B cell (primary cell): Measurements from ENCODE around the gene GOLT1B. TPM values are rescaled to one million over a fixed set of nuclear protein-coding genes. Genes with fewer than 3 reads are reported as not detected.

Experiments
- ATAC-seq: fragments of 200-7000 bp; cut with Tn5 transposase; one replicate; pipeline ENCODE4 v1.10.0; 2021; ENCODE audit warnings: low read depth, mild to moderate bottlenecking, moderate number of reproducible peaks, moderate library complexity
- CTCF ChIA-PET: fragments of 350-600 bp; sonication (Branson Sonifier 250); formaldehyde crosslinking; loops from one replicate; lab custom pipeline; 2021; ENCODE audit warnings: antibody characterized with exemption, inconsistent platforms; lab: Charles Lee
- POLR2A ChIA-PET: fragments of 350-600 bp; sonication (Branson Sonifier 250); formaldehyde crosslinking; loops from one replicate; lab custom pipeline; 2021; ENCODE audit warnings: antibody characterized with exemption; lab: Charles Lee
- DNase-seq: peaks from one replicate; pipeline ENCODE4 v3.0.0; 2013
- H2AFZ ChIP-seq: 2 replicates; pipeline ENCODE4 v1.6.1; 2012; ENCODE audit warnings: mild to moderate bottlenecking, low read depth, low read length; ENCODE audit not compliant: insufficient read depth, poor library complexity, severe bottlenecking
- H3K27ac ChIP-seq, 2 donors: 1 replicate in 1 of 2; 2 replicates in 1 of 2; pipeline ENCODE4 v1.5.1; 2012 to 2013; ENCODE audit warnings: low read length in 2 of 2, mild to moderate bottlenecking in 2 of 2, moderate library complexity in 1 of 2
- H3K27me3 ChIP-seq, 4 experiments: fragments of 200-600 bp in 1 of 4; sonication (generic) in 1 of 4; replicated peaks in 1 of 4; 1 replicate in 2 of 4; 2 replicates in 2 of 4; pipeline versions ENCODE4 v1.6.1 to v1.7.0; 2013 to 2016; ENCODE audit warnings: low read length in 3 of 4, mild to moderate bottlenecking in 2 of 4, mixed read lengths in 1 of 4, moderate library complexity in 1 of 4; ENCODE audit not compliant: insufficient read depth in 4 of 4, control insufficient read depth in 3 of 4; ENCODE audit errors: control extremely low read depth in 1 of 4
- H3K36me3 ChIP-seq, 2 experiments: replicated peaks in 1 of 2; 1 replicate in 1 of 2; 2 replicates in 1 of 2; pipeline versions ENCODE4 v1.6.1 to v1.7.1; 2013; ENCODE audit warnings: low read length in 1 of 2; ENCODE audit not compliant: insufficient read depth in 2 of 2, control insufficient read depth in 1 of 2; ENCODE audit errors: control extremely low read depth in 1 of 2, extremely low read depth in 1 of 2
- H3K4me1 ChIP-seq, 2 donors: fragments of 200-600 bp in 1 of 2; sonication (generic) in 1 of 2; 1 replicate in 1 of 2; 2 replicates in 1 of 2; pipeline versions ENCODE4 v1.5.1 to v1.6.1; 2013 to 2017; ENCODE audit warnings: low read length in 2 of 2; ENCODE audit not compliant: control insufficient read depth in 2 of 2, insufficient read depth in 2 of 2
- H3K4me2 ChIP-seq: replicated peaks from 2 replicates; pipeline ENCODE3; 2012; ENCODE audit warnings: mild to moderate bottlenecking, low read depth, low read length; ENCODE audit not compliant: poor library complexity, severe bottlenecking
- H3K4me3 ChIP-seq, 5 experiments: fragments of 200-600 bp in 1 of 5; sonication (generic) in 1 of 5; 1 replicate in 3 of 5; 2 replicates in 2 of 5; pipeline versions ENCODE4 v1.5.1 to v1.7.0; 2011 to 2016; ENCODE audit warnings: low read length in 4 of 5, mild to moderate bottlenecking in 4 of 5, low read depth in 2 of 5, control low read depth in 1 of 5, moderate library complexity in 1 of 5; ENCODE audit not compliant: insufficient read depth in 1 of 5; ENCODE audit errors: control extremely low read depth in 1 of 5, extremely low read depth in 1 of 5
- H3K79me2 ChIP-seq: fragments of 200-600 bp; sonication (generic); one replicate; pipeline ENCODE4 v1.6.0; 2016; ENCODE audit warnings: low read length; ENCODE audit not compliant: control insufficient read depth, insufficient read depth
- H3K9ac ChIP-seq: fragments of 200-600 bp; sonication (generic); 2 replicates; pipeline ENCODE4 v1.6.1; 2017; ENCODE audit warnings: mild to moderate bottlenecking, low read length, moderate library complexity
- H3K9me3 ChIP-seq, 3 donors: one replicate each; pipeline versions ENCODE4 v1.6.1 to v1.7.1; 2013; ENCODE audit warnings: low read length in 2 of 3; ENCODE audit not compliant: control insufficient read depth in 2 of 3, insufficient read depth in 1 of 3; ENCODE audit errors: control extremely low read depth in 1 of 3
- H4K20me1 ChIP-seq: 2 replicates; pipeline ENCODE4 v1.6.0; 2012; ENCODE audit warnings: mild to moderate bottlenecking, low read length; ENCODE audit not compliant: insufficient read depth, control insufficient read depth, poor library complexity, severe bottlenecking
- H3K27ac Mint-ChIP-seq: one replicate; pipeline ENCODE4 v1.8.0; 2021; ENCODE audit warnings: mixed read lengths
- H3K27me3 Mint-ChIP-seq: one replicate; pipeline ENCODE4 v1.8.0; 2021; ENCODE audit warnings: mixed read lengths
- H3K4me1 Mint-ChIP-seq: one replicate; pipeline ENCODE4 v1.8.0; 2021; ENCODE audit warnings: mixed read lengths
- H3K4me3 Mint-ChIP-seq: one replicate; pipeline ENCODE4 v1.8.0; 2021; ENCODE audit warnings: mixed read lengths
- H3K9me3 Mint-ChIP-seq: one replicate; pipeline ENCODE4 v1.8.0; 2022; ENCODE audit warnings: mixed read lengths; ENCODE audit not compliant: insufficient read depth
- EZH2 ChIP-seq: IDR thresholded peaks from 2 replicates; pipeline ENCODE4 v1.6.1; 2012; ENCODE audit warnings: borderline replicate concordance, low read depth, mild to moderate bottlenecking, moderate library complexity, low read length; ENCODE audit not compliant: insufficient read depth, poor library complexity, severe bottlenecking
- WGBS: methylation state at CpG from one replicate; pipeline ENCODE4 v1.1.5; 2013; ENCODE audit warnings: missing lambda C conversion rate; ENCODE audit not compliant: insufficient coverage; 5-methylcytosine and 5-hydroxymethylcytosine counted together
- intact Hi-C: fragments of 100-400 bp; cut with micrococcal nuclease; formaldehyde crosslinking; loops from one replicate; pipeline ENCODE4 v1.10.0; 2022
- polyA plus RNA-seq: library from polyadenylated mRNA; depleted of rRNA; stranded (reverse); fragments of >200 nt; gene quantifications from 2 replicates; pipeline ENCODE4 v1.2.3, GENCODE V29; 2012
- total RNA-seq, 2 donors: library from RNA; stranded (reverse); fragments of 120-200 nt in 1 of 2; gene quantifications; 1 replicate in 1 of 2; 2 replicates in 1 of 2; pipeline versions ENCODE4 v1.2.3 to v1.2.4, GENCODE V29; 2013 to 2022
- TF ChIP-seq, protein P1 (sequence below): fragments of 200-600 bp; IDR thresholded peaks from one replicate; pipeline ENCODE4 v1.8.0; 2022; ENCODE audit warnings: antibody characterized with exemption, mild to moderate bottlenecking

The GOLT1B gene
- total and polyA plus RNA-seq, 2 donors (not counting 1 experiment from before 2014, with no cell fraction given): 8.2 to 25.1 TPM

GRCh38 chr12:21547437-21547836 lies 45.8 kb downstream of the GOLT1B start:
- ATAC-seq (no peak), DNase-seq (no peak)
- Histone ChIP-seq H3K9ac (no peak overlapping the region), H3K9me3 (no peaks in the 10 kb centered on the region), H4K20me1 (no peaks in the 10 kb centered on the region), H3K27ac (no peak overlapping the region), H3K4me2 (no peak overlapping the region), H3K27me3 (no peaks in the 10 kb centered on the region), H2AFZ (no peak overlapping the region), H3K79me2 (no peaks in the 10 kb centered on the region), H3K4me1 (no peaks in the 10 kb centered on the region), H3K36me3 (no peaks in the 10 kb centered on the region), H3K4me3 (no peak overlapping the region)
- Mint-ChIP-seq H3K27me3 (peaks cover 16% of the 10 kb centered on the region), H3K27ac (no peak overlapping the region), H3K4me3 (no peak overlapping the region), H3K9me3 (no peaks in the 10 kb centered on the region), H3K4me1 (no peaks in the 10 kb centered on the region)
- intact Hi-C loops: no loop called here
- no CpG with 5 or more reads among the region's 1 CpG for WGBS
- CTCF ChIA-PET: no interaction called here
- TF ChIP-seq, protein P1, sequence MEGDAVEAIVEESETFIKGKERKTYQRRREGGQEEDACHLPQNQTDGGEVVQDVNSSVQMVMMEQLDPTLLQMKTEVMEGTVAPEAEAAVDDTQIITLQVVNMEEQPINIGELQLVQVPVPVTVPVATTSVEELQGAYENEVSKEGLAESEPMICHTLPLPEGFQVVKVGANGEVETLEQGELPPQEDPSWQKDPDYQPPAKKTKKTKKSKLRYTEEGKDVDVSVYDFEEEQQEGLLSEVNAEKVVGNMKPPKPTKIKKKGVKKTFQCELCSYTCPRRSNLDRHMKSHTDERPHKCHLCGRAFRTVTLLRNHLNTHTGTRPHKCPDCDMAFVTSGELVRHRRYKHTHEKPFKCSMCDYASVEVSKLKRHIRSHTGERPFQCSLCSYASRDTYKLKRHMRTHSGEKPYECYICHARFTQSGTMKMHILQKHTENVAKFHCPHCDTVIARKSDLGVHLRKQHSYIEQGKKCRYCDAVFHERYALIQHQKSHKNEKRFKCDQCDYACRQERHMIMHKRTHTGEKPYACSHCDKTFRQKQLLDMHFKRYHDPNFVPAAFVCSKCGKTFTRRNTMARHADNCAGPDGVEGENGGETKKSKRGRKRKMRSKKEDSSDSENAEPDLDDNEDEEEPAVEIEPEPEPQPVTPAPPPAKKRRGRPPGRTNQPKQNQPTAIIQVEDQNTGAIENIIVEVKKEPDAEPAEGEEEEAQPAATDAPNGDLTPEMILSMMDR: no peak
- POLR2A ChIA-PET: no interaction called here

DNA sequence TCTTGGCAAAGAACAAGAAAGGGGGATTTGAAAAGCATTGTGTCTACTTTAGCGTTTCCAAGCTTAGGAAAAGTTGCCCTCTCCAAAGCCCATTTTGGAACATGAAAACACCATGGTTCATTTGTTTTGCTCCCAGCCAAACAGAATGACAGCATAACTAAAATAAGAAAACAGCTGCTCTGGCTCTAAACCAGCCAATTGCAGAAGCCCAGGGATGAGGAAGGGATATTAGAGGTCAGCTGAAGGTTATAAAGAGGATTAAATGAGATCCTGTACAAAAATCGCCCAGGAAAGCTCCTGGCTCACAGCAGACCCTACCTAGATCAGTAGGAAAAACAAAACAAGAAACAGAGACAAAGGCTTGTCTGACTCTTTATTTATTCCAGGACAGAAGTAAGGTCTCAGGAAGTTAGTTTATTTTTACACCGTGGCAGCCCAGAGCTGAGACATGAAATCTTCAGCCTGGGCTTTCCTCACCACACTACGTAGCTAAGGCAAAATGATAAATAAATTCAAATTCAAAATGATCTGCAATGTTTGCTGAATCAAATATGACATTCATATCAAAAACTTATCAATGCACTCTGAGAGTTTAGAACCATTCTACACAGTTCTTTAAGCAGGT lies 50.4 kb downstream of the GOLT1B start:
- Histone ChIP-seq H2AFZ (no peak overlapping the region), H3K9ac (no peak overlapping the region)
- TF ChIP-seq EZH2: no peak
- TF ChIP-seq, protein P1: no peak

More for the DNA sequence above, 50.4 kb downstream of the GOLT1B start:
- DNase-seq (no peak), ATAC-seq (no peak)
- Histone ChIP-seq H4K20me1 (no peaks in the 10 kb centered on the region), H3K4me1 (no peaks in the 10 kb centered on the region), H3K36me3 (no peaks in the 10 kb centered on the region), H3K27ac (no peak overlapping the region), H3K4me3 (no peak overlapping the region), H3K9me3 (no peaks in the 10 kb centered on the region), H3K79me2 (no peaks in the 10 kb centered on the region), H3K27me3 (no peaks in the 10 kb centered on the region), H3K4me2 (no peak overlapping the region)
- Mint-ChIP-seq H3K27me3 (no peaks in the 10 kb centered on the region), H3K4me3 (no peak overlapping the region), H3K9me3 (no peaks in the 10 kb centered on the region), H3K27ac (no peak overlapping the region), H3K4me1 (no peaks in the 10 kb centered on the region)
- WGBS: 100% methylated on average over 1 of the region's 4 CpGs
- intact Hi-C loops: no loop called here
- ChIA-PET CTCF (no interaction called here), POLR2A (no interaction called here)
